GM03348 (cell line): ENCODE data around the gene MZT1.
"Not testable (repeated sequence)": the region's sequence is repeated elsewhere in the genome, so short reads cannot be mapped to it uniquely, and the experiment has no call there.

Experiments used
- DNase-seq: peaks from one replicate; pipeline ENCODE4 v3.0.0; 2012; ENCODE audit warnings: low spot score

The MZT1 gene

GRCh38 chr13:72727417-72728289 lies at the start of gene MZT1, which contains the start of gene BORA:
MZT1 (minus strand) TSS chr13:72727629; CDS start chr13:72727602, 27 bp downstream.
BORA (plus strand) TSS chr13:72727923; CDS start chr13:72728941, 1,018 bp downstream.
- DNase-seq, result peak; percentile 97

DNA sequence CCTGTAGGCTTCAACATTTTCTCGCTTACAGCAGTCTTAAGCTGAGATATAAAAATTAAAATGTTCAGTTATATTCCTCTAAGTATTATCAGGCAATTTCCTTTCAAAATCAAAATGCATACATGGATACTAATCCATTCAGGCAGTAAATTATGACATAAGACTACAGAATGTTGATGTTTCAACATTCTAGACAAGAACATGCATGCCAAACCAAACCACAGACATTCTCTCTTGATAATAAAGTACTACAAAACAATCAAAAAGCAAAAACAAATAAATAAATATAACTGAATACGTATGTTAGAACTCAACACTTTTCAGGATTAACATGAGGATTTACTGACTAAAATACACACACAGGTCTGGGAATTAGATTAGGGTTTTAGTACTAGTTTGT lies 46.6 kb upstream of the MZT1 start:
- no peak for DNase-seq

- peak; percentile 12 for DNase-seq
These were observed 36.0 kb upstream of the MZT1 start for GRCh38 chr13:72763411-72763810.

DNA sequence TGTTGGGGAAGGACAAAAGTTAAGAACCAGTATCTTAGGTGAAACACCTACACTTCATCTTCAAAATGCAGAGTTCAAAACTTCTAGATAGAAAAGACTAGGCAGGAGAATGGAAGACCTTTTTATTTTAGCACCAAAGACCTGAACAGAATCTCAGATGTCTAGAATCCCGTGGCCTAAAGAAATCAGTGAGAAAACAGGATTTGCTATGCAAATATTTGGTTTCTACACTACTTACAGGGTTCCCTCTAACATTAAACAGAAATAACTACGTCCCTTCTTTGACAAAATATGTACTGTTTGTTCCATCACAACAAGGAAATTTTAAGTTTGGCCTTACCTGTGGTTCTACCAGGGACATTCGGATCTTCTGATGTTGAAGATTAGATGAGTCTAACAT lies 32.8 kb upstream of the MZT1 start:
- DNase-seq, result no peak

- DNase-seq, result no peak
These were observed 30.5 kb upstream of the MZT1 start for GRCh38 chr13:72757792-72758535.

DNA sequence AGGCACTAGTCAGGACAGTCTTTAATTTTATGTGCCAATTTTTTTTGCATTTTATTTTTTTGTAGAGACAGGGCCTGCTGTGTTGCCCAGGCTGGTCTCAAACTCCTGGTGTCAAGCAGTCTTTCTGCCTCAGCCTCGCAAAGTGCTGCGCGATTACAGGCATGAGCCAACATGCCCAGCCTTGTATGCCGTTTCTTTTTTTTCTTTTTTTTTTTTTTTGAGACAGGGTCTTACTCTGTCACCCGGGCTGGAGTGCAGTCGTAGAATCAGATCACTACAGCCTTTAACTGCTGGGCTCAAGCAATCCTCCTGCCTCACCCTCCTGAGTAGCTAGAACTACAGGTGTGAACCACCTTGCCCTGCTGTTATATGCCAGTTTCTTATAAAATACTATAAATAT lies 26.7 kb upstream of the MZT1 start:
- no peak for DNase-seq

DNA sequence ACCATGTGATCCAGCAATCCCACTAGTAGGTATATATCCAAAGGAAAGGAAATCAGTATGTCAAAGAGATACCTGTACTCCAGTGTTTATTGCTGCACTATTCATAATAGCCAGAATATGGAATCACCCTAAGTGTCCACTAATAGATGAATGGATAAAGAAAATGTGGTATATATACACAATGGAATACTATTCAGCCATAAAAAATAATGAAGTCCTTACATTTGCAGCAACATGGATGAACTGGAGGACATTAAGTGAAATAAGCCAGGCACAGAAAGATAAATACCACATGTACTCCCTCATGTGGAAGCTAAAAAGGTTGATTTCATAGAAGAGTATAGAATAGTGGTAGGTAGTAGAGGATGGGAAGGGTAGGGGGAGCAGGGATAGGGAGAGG lies 23.8 kb upstream of the MZT1 start:
- DNase-seq, result no peak

DNA sequence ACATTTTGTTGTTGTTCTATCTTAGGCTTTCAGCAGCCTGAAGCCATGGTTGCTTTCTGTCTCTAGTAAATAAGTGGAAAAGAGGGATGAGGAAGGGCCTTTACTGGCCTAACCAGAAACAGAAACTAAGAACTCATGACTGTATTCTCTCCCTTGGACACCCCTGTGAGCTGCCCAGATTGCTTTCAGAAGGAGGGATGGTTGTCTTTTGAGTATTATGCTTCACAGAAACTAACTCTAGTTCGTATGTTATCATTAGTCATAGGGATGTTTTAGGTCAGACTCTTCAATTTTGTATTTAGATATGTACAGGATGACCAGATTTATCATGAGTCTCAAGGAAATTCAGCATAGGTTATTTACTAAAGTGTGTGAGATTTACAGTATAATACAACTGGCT lies 17.8 kb upstream of the MZT1 start:
- DNase-seq, result no peak

GRCh38 chr13:72740015-72740414 lies 12.6 kb upstream of the MZT1 start:
- no peak for DNase-seq

DNA sequence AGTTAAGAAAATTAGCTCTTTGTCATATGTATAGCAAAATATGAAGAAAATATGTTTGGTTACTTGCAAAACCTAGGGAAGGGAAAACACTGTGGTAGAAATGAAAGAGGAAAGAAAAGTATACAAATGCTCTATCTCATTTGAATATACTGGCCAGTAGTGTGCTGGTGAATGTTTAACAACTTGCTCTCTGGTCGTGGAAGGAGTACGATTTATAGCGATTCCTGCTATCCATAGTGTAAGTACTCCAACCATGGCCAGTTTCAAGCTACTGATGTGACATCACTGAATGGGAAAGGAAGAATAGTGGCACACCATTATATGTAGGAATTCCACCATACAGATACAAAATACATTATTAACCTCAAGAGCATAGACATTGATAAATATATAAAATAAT lies 9.6 kb upstream of the MZT1 start:
- DNase-seq, result no peak

- DNase-seq, result no peak
These were observed 819 bp upstream of the MZT1 start for GRCh38 chr13:72728290-72728605.

- peak; percentile 66 for DNase-seq
These were observed 558 bp downstream of the MZT1 start for GRCh38 chr13:72726726-72727416.

DNA sequence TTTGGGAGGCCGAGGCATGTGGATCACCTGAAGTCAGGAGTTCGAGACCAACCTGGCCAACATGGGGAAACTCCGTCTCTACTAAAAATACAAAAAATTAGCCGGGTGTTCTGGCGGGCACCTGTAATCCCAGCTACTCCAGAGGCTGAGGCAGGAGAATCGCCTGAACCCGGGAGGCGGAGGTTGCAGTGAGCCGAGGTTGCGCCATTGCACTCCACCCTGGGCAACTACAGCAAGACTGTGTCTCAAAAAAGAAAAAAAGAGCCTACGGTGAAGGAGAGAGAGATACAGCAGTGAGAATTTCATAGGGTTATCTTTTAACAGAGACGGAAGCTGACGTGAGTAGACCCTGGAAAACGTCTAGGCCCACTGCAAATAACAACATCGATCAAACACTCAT lies 1.2 kb downstream of the MZT1 start:
- DNase-seq, result not testable (repeated sequence)

DNA sequence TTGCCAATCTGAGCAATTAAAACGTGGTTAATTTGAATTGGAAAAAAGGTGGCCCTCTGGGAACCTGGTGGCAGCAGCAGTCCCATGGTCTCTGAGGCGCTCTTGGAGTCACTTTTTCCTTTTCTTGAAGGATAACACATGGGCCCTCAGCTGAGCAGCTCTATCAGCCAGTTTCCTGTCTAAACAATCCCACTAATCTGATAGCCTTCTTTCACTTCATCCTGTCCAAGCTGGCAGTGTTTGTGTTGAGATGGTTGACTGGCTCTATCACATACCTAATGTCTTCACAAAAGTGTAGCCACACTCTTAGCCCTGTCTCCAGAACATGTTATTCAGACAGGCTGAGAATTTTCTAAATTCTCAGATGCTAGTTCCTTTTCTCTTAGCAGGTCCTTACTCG lies 10.7 kb downstream of the MZT1 start:
- no peak for DNase-seq

DNA sequence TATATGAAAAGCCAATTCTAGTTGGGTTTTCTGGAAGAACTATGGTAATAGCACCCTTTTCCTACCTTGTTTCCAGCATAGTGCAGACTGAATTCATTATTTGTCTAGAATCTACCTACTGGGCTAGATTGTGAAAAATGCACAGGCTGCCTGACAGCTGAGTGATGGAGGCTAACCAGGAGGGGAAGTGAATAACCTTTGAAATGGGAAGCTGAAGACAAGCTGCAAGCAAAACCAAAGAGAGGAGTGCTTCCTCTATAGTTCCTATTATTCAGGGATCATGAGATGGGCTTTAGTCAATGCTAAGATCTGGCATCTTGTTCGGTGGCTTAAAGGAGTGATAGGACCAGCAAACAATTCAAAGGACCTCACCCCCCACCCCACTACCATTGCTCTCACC lies 26.9 kb downstream of the MZT1 start:
- no peak for DNase-seq

DNA sequence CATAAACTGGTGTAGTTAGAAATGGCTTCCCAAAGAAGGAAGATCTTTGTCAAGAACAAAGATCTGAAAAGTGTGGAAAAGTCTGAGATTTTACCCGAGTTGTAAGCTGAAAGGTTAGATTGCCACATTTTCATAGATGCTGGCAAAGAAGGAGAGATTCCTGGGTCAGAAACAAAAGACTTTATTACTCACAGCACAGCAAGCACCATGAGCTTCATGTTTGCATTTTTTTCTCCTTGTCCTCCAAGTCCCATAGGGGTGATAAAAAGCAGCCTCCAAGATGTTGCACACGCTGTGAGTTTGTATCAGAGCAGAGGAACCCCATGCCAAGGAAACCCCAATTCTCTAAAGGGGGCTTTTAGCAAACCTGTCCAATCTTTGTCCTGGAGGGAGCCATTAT lies 29.3 kb downstream of the MZT1 start:
- DNase-seq, result no peak

DNA sequence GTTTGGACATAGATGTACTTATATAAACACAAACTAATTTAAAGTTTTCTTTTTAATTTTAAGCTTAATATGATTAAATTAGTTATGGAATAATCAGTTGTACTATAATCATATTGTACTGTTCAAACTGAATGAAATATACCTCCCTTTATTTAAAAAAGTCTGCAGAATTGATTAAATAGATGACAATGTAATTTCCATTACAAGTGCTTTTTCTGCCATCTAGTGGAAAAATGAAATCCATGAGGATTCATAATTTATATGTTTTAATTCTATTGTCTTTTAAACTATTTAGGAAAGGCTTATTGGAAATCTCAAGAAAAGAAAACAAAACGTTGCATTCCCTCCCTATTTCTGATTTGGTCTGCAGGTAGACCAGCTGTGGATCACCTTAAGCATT lies 30.9 kb downstream of the MZT1 start:
- DNase-seq, result peak; percentile 16

DNA sequence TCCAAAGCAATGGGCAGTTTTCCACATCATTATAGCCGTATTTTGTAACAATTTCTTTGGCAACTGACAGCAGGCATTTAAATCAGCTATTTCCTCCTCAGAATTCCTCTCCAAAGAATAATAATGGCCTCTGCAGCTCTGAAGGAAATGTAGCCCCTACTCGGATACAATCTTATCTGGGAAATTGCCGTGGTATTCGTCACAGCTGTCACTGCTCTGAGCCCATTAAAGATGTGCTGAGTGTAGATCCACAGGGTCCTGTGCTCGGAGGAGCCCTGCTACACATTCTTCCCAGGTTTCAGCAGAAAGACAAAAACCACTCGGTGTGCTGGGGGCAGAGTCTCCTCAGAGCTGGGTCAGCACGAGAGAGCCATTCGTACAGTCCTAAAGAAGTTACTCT lies 33.1 kb downstream of the MZT1 start:
- no peak for DNase-seq

DNA sequence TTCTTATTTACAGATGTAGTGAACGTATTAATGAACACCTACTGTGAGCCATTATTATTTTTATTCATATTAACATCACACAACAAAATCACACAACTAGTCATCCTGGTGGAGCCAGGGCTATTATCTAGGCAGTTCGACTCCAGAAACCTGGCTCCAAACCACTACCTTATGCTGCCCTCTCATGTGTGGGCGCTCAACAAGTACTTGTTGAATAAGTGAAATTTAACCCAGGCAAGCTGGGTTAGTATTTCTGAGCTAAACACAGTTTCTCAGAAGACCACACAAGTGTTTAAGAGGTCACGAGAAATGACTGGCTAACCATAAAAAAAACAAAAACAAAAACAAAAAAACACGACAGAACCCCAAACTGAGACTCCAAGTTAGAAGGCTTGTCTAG lies 33.6 kb downstream of the MZT1 start:
- no peak for DNase-seq

- DNase-seq, result no peak
These were observed 34.4 kb downstream of the MZT1 start for GRCh38 chr13:72692884-72693514.

DNA sequence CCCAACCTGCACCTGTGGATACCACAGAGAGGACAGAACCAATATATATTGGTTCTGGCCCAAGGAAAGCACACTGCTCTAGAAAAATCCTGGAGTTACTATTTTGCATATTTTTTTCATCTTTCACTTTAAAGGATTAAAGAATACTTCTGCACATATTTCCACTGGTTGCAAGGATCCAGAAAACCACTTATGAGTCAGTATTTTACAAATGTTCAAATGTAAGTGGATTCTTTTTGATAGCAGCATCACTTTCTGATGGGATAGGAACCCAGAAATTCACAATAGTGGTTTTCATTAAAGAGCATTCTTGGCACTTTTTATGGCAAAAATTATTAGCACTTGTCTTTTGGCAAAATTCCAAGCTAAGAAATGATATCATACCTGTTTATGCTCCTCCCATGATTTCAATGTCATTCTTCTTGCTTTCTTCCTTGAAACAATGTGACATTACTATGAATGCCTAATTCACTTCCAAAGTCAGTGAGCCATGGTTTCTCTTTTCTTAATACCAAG lies 38.2 kb downstream of the MZT1 start:
- DNase-seq, result no peak

DNA sequence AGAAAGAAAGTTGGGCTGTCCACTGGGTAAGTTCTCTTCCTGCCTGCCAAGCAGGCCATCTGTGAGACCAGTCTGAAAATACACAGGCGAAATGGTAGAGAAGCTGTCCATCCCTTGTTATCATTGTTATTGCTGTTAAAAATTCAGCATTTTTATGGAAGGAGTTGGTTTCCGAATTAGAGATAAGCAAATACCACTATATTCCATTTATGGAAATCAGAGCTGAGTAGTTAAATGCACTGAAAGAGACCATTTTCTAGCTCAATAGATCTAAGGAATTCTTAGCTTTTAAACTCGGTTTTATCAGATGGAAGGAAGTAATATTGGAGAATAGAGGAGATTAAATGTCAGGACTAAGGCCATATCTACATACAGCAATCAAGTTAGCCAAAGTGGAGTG lies 40.7 kb downstream of the MZT1 start:
- no peak for DNase-seq
